Neuronal stem cell (in vitro differentiated cells): Measurements from ENCODE around the gene PRPF6.

Source experiments
- DNase-seq: peaks from one replicate; pipeline ENCODE4 v3.0.0-alpha.2; 2013; ENCODE audit warnings: low spot score
- H2AFZ ChIP-seq: one replicate; pipeline ENCODE4 v1.6.1; 2013; ENCODE audit warnings: mild to moderate bottlenecking, low read length, inconsistent platforms
- H2AK5ac ChIP-seq: 2 replicates; pipeline ENCODE4 v1.6.1; 2013; ENCODE audit warnings: low read depth, mild to moderate bottlenecking, inconsistent platforms, low read length, moderate library complexity, mixed read lengths
- H2BK120ac ChIP-seq: 2 replicates; pipeline ENCODE4 v1.6.1; 2013; ENCODE audit warnings: low read depth, mild to moderate bottlenecking, inconsistent platforms, low read length, moderate library complexity, mixed read lengths
- H2BK12ac ChIP-seq: one replicate; pipeline ENCODE4 v1.6.1; 2013; ENCODE audit warnings: low read length, inconsistent platforms
- H2BK15ac ChIP-seq: 2 replicates; pipeline ENCODE4 v1.6.1; 2013; ENCODE audit warnings: mild to moderate bottlenecking, low read length, inconsistent platforms, mixed read lengths
- H2BK5ac ChIP-seq: one replicate; pipeline ENCODE4 v1.6.1; 2013; ENCODE audit warnings: inconsistent platforms, mild to moderate bottlenecking, low read length, moderate library complexity
- H3K14ac ChIP-seq: one replicate; pipeline ENCODE4 v1.6.1; 2013; ENCODE audit warnings: low read length, inconsistent platforms
- H3K18ac ChIP-seq: 2 replicates; pipeline ENCODE4 v1.6.1; 2013; ENCODE audit warnings: low read length, inconsistent platforms
- H3K23ac ChIP-seq: 2 replicates; pipeline ENCODE4 v1.6.1; 2013; ENCODE audit warnings: low read depth, mild to moderate bottlenecking, mixed read lengths, low read length, inconsistent platforms; ENCODE audit not compliant: poor library complexity
- H3K27ac ChIP-seq: replicated peaks from 3 replicates; pipeline ENCODE4 v1.5.1; 2013; ENCODE audit warnings: low read length, inconsistent platforms
- H3K27me3 ChIP-seq, 3 experiments: 2 replicates each; pipeline ENCODE4 v1.6.1; 2013; ENCODE audit warnings: low read length in 3 of 3, mild to moderate bottlenecking in 2 of 3, inconsistent platforms in 1 of 3, low read depth in 1 of 3, mixed read lengths in 1 of 3, moderate library complexity in 1 of 3; ENCODE audit not compliant: control insufficient read depth in 3 of 3, insufficient read depth in 3 of 3
- H3K36me3 ChIP-seq, 2 donors: replicated peaks in 1 of 2; 2 replicates each; pipeline ENCODE4 v1.6.1; 2013; ENCODE audit warnings: low read length in 2 of 2; ENCODE audit not compliant: control insufficient read depth in 2 of 2, insufficient read depth in 2 of 2
- H3K4ac ChIP-seq: 2 replicates; pipeline ENCODE4 v1.6.1; 2013; ENCODE audit warnings: inconsistent platforms, mild to moderate bottlenecking, low read length, moderate library complexity
- H3K4me1 ChIP-seq, 2 donors: 1 replicate in 1 of 2; 2 replicates in 1 of 2; pipeline ENCODE4 v1.6.1; 2013; ENCODE audit warnings: low read length in 2 of 2, low read depth in 1 of 2; ENCODE audit not compliant: control insufficient read depth in 2 of 2, insufficient read depth in 1 of 2
- H3K4me2 ChIP-seq: one replicate; pipeline ENCODE4 v1.6.1; 2013; ENCODE audit warnings: mild to moderate bottlenecking, low read length, inconsistent platforms; ENCODE audit not compliant: insufficient read depth, poor library complexity, severe bottlenecking
- H3K4me3 ChIP-seq, 2 donors: 2 replicates each; pipeline ENCODE4 v1.5.1; 2013; ENCODE audit warnings: low read length in 2 of 2, mild to moderate bottlenecking in 2 of 2, inconsistent platforms in 1 of 2, moderate library complexity in 1 of 2
- H3K79me1 ChIP-seq: one replicate; pipeline ENCODE4 v1.6.1; 2013; ENCODE audit warnings: low read depth, mild to moderate bottlenecking, inconsistent platforms, low read length, moderate library complexity
- H3K9ac ChIP-seq: one replicate; pipeline ENCODE4 v1.6.1; 2013; ENCODE audit warnings: mild to moderate bottlenecking, low read depth, low read length, inconsistent platforms; ENCODE audit not compliant: poor library complexity
- H3K9me3 ChIP-seq, 2 donors: replicated peaks in 1 of 2; 2 replicates each; pipeline versions ENCODE3 to v1.6.1; 2013; ENCODE audit warnings: low read length in 2 of 2, mild to moderate bottlenecking in 2 of 2, inconsistent platforms in 1 of 2, low read depth in 1 of 2, mixed read lengths in 1 of 2, moderate library complexity in 1 of 2; ENCODE audit not compliant: control insufficient read depth in 2 of 2, insufficient read depth in 1 of 2
- H4K8ac ChIP-seq: one replicate; pipeline ENCODE4 v1.6.1; 2013; ENCODE audit warnings: low read depth, mild to moderate bottlenecking, inconsistent platforms, low read length, moderate library complexity
- H4K91ac ChIP-seq: one replicate; pipeline ENCODE4 v1.6.1; 2013; ENCODE audit warnings: low read length, low read depth, mild to moderate bottlenecking, inconsistent platforms; ENCODE audit not compliant: poor library complexity
- WGBS, 2 donors: extraction: QIAGEN DNeasy Blood & Tissue Kit; methylation state at CpG; one replicate each; pipeline ENCODE4 v1.1.7; 2013; ENCODE audit warnings: missing lambda C conversion rate in 2 of 2, mixed read lengths in 1 of 2; ENCODE audit not compliant: insufficient read length in 2 of 2, insufficient replicate concordance in 1 of 2; ENCODE audit errors: extremely low coverage in 2 of 2; 5-methylcytosine and 5-hydroxymethylcytosine counted together

Gene PRPF6

DNA sequence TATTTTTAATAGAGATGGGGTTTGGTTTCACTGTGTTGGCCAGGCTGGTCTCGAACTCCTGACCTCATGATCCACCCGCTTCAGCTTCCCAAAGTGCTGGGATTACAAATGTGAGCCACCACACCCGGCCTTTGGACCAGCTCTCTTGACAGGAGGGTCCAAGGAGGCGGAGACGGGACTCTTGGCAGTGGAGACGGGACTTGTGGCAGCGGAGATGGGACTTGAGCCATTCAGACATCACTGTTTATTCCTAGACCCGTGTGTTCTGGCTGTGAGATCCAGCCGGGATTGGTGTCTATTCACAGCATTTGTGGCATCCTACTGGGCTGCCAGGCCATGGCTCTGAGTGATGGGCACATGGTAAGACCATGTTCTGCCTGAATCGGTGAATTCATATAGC is 25.6 kb downstream of the PRPF6 start:
- H3K9me3 ChIP-seq: peaks cover 4 to 11% of the 10 kb centered on the region in 2 donors
- peaks cover 2% of the 10 kb centered on the region for H3K79me1 ChIP-seq
- no peak overlapping the region for H3K23ac ChIP-seq
- no peak overlapping the region for H3K4ac ChIP-seq
- no peak overlapping the region for H3K4me2 ChIP-seq
- H3K4me3 ChIP-seq: no peak overlapping the region
- no peak overlapping the region for H3K14ac ChIP-seq
- H3K27me3 ChIP-seq: no peaks in the 10 kb centered on the region
- H2AK5ac ChIP-seq: no peak overlapping the region
- H3K36me3 ChIP-seq: peaks cover 54 to 84% of the 10 kb centered on the region in 2 donors
- no peak overlapping the region for H2AFZ ChIP-seq
- H3K4me1 ChIP-seq: no peaks in the 10 kb centered on the region
- no peak overlapping the region for H4K91ac ChIP-seq
- H2BK120ac ChIP-seq: no peak overlapping the region
- no peak overlapping the region for H3K18ac ChIP-seq
- no peak overlapping the region for H2BK5ac ChIP-seq
- no peak for DNase-seq
- peak overlapping the region; percentile 56 for H4K8ac ChIP-seq
- H2BK12ac ChIP-seq: no peak overlapping the region
- peak overlapping the region; percentile 30 for H3K9ac ChIP-seq
- H3K27ac ChIP-seq: no peak overlapping the region
- no peak overlapping the region for H2BK15ac ChIP-seq
- WGBS, 2 donors: no CpG with 5 or more reads among the region's 10 CpGs

DNA sequence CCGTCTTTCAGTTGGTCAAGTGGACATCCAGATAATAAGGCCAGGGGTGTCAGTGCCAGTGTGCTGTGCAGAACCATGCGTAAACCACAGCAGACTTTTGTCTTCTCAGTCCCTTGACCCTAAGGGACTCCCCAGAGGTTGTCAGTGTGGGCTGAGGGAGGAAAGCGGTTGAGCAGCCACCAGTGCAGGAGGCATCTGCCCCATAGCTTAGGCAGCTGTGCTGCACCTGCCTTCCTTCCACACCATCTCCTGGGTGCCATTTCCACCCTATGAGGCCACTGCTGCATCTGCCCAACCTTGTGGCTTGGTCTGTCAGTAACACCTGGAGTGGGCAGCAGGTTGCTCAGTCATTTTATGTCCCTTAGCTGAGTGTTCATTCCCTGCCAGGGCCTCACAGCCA is 26.0 kb downstream of the PRPF6 start:
- Histone ChIP-seq H3K4ac (no peak overlapping the region), H3K14ac (no peak overlapping the region), H3K4me1 (no peaks in the 10 kb centered on the region), H3K23ac (no peak overlapping the region), H3K27ac (no peak overlapping the region), H3K79me1 (peaks cover 2% of the 10 kb centered on the region), H3K18ac (no peak overlapping the region), H4K91ac (no peak overlapping the region), H3K27me3 (no peaks in the 10 kb centered on the region), H2BK5ac (no peak overlapping the region), H2BK15ac (no peak overlapping the region), H2AFZ (no peak overlapping the region), H3K4me3 (no peak overlapping the region), H2BK120ac (no peak overlapping the region), H2BK12ac (no peak overlapping the region), H3K9ac (peak overlapping the region; percentile 30), H4K8ac (no peak overlapping the region), H3K9me3 (peaks cover 4 to 11% of the 10 kb centered on the region in 2 donors), H3K36me3 (peaks cover 54 to 82% of the 10 kb centered on the region in 2 donors), H2AK5ac (no peak overlapping the region), H3K4me2 (no peak overlapping the region)
- WGBS, 2 donors: no CpG with 5 or more reads among the region's 3 CpGs
- DNase-seq: no peak

DNA sequence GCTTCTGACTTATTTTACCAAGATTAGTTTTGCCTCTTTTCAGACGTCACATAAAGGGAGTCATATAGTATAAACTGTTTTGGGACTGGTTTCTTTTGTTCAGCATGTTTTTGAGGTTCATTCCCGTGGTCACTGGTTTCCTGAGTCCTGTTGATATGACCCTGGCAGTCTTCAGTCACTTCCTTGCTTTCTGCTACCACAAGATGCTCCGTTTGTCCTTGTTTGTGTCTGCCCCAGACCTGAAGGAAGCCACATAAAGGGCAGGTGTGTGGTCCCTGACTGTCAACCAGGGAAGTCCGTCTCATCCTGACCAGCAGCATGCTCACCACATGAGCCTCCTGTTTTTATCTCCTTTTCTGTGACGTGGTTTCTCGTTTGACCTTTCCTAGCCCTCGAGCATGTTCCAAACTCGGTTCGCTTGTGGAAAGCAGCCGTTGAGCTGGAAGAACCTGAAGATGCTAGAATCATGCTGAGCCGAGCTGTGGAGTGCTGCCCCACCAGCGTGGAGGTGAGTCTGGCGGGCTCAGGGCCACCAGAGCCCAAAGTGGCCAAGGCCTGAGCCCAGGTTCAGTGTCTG is 29.0 kb downstream of the PRPF6 start:
- no peak overlapping the region for H3K14ac ChIP-seq
- no peak overlapping the region for H4K91ac ChIP-seq
- no peak overlapping the region for H2BK120ac ChIP-seq
- peaks cover 2% of the 10 kb centered on the region for H3K79me1 ChIP-seq
- peak overlapping the region; percentile 17 for H3K23ac ChIP-seq
- H2AK5ac ChIP-seq: no peak overlapping the region
- H4K8ac ChIP-seq: no peak overlapping the region
- no peak overlapping the region for H3K18ac ChIP-seq
- H3K9me3 ChIP-seq: peaks cover 4 to 11% of the 10 kb centered on the region in 2 donors
- no peak overlapping the region for H3K4me2 ChIP-seq
- WGBS, 2 donors: no CpG with 5 or more reads among the region's 13 CpGs
- no peak overlapping the region for H3K27ac ChIP-seq
- no peak overlapping the region for H3K4ac ChIP-seq
- no peaks in the 10 kb centered on the region for H3K27me3 ChIP-seq
- no peak overlapping the region for H2BK5ac ChIP-seq
- no peaks in the 10 kb centered on the region for H3K4me1 ChIP-seq
- no peak for DNase-seq
- H2AFZ ChIP-seq: no peak overlapping the region
- H3K36me3 ChIP-seq: peaks cover 44 to 85% of the 10 kb centered on the region in 2 donors
- no peak overlapping the region for H2BK15ac ChIP-seq
- H2BK12ac ChIP-seq: no peak overlapping the region
- no peak overlapping the region for H3K9ac ChIP-seq
- no peak overlapping the region for H3K4me3 ChIP-seq

DNA sequence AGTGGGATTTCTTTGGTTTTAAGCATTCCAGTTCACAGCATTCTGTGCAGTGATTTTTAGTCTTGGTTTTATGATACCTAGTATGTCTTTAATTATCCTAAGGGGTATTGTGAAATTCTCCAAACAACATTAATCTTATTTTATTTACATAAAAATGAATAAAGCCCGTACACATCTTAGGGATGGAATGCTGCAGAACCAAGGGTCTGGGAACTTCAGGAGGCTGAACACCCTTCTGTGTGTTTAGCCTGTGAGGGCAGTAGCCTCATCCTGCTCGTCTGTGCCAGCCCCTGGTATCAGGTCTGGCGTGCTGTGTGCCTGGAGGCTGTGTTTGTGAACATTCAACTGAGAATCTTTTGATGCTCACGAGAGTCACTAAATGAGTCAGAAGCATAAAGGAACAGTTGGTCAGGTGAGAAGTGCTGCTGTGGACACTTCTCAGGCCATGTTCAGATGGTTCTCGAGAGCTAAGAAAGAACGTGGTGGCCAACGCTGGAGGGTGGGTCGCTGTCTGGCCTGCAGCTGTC is 29.8 kb downstream of the PRPF6 start:
- H3K23ac ChIP-seq: no peak overlapping the region
- no peak overlapping the region for H3K14ac ChIP-seq
- no peak overlapping the region for H3K18ac ChIP-seq
- H3K4me1 ChIP-seq: no peaks in the 10 kb centered on the region
- H2AFZ ChIP-seq: no peak overlapping the region
- H2BK15ac ChIP-seq: no peak overlapping the region
- no peak overlapping the region for H4K91ac ChIP-seq
- no peaks in the 10 kb centered on the region for H3K27me3 ChIP-seq
- H4K8ac ChIP-seq: no peak overlapping the region
- no peak overlapping the region for H3K27ac ChIP-seq
- no peak overlapping the region for H3K4me3 ChIP-seq
- no peak overlapping the region for H2AK5ac ChIP-seq
- H2BK120ac ChIP-seq: no peak overlapping the region
- H3K4ac ChIP-seq: no peak overlapping the region
- no peak overlapping the region for H2BK5ac ChIP-seq
- H3K9ac ChIP-seq: no peak overlapping the region
- peaks cover 4 to 11% of the 10 kb centered on the region in 2 donors for H3K9me3 ChIP-seq
- no peak for DNase-seq
- WGBS, 2 donors: no CpG with 5 or more reads among the region's 8 CpGs
- no peak overlapping the region for H2BK12ac ChIP-seq
- H3K36me3 ChIP-seq: peaks cover 46 to 85% of the 10 kb centered on the region in 2 donors
- H3K79me1 ChIP-seq: peaks cover 6% of the 10 kb centered on the region
- no peak overlapping the region for H3K4me2 ChIP-seq
